GM08714 (cell line): ENCODE data around the gene TPCN2.

Experiments used
- H3K4me3 ChIP-seq: fragments of 200-500 bp; sonication (Bioruptor generic); 2 replicates; pipeline ENCODE4 v1.5.1; 2014; ENCODE audit warnings: mild to moderate bottlenecking, low read length, inconsistent platforms
- ZNF274 ChIP-seq: IDR thresholded peaks from 2 replicates; pipeline ENCODE4 v1.6.1; 2012; ENCODE audit warnings: mild to moderate bottlenecking, low read depth, low read length

The TPCN2 gene

GRCh38 chr11:69078930-69079605 lies 30.3 kb downstream of the TPCN2 start:
- TF ChIP-seq ZNF274 = no peak
- no peak overlapping the region for H3K4me3 ChIP-seq

- no peak overlapping the region for H3K4me3 ChIP-seq
- TF ChIP-seq ZNF274 = no peak
Measured at GRCh38 chr11:69079661-69080256, 31.0 kb downstream of the TPCN2 start.

GRCh38 chr11:69080257-69080995 lies 31.7 kb downstream of the TPCN2 start:
- TF ChIP-seq ZNF274 = no peak
- no peak overlapping the region for H3K4me3 ChIP-seq

DNA sequence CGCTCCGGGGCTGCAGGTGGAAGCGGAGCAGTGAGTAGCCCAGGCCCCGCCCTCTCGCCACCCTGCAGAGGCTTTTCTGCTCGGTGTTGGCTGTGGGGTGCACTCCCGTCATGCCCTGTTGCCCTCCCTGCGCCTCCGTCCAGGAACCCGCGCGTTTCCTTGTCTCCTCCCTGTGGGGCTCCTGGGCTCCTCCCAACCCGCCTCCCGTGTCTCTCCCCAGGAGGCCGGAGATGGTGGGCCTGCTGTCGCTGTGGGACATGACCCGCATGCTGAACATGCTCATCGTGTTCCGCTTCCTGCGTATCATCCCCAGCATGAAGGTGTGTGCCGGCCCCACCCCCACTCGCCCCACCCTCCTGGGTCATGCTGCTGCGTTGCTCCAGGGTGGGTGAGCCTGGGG lies 32.4 kb downstream of the TPCN2 start:
- TF ChIP-seq ZNF274 = no peak
- no peak overlapping the region for H3K4me3 ChIP-seq

DNA sequence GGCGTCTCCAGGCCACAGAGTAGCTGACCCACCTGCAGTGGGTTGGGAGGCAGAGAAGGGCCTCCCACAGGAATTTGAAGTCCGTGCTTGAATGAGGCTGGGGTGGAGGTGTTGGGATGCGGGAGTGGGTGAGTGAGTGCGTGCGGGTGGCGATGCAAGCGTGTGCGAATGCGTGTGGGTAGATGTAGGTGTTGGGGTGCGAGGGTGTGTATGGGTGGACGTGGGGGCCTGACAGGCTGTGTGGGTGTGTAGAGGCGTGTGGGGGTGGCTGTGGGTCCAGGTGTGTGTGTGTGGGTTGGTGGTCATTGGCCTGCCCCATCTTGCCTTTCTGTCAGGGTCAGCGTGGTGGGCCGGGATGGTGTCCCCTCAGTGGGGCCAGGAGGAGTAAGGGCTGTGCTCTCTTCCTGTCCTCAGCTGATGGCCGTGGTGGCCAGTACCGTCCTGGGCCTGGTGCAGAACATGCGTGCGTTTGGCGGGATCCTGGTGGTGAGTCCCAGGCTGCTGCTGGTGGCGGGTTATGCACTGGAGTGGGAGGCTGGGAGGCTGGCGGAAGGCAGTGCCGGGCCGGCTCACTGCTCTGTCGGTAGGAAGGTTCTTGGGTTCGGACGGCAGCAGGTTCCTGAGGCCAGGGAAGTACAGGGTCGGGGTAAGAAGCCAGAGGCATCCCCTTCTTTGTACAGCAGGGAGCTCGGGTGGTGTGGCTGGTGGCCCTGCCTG lies 35.0 kb downstream of the TPCN2 start:
- TF ChIP-seq ZNF274 = no peak

DNA sequence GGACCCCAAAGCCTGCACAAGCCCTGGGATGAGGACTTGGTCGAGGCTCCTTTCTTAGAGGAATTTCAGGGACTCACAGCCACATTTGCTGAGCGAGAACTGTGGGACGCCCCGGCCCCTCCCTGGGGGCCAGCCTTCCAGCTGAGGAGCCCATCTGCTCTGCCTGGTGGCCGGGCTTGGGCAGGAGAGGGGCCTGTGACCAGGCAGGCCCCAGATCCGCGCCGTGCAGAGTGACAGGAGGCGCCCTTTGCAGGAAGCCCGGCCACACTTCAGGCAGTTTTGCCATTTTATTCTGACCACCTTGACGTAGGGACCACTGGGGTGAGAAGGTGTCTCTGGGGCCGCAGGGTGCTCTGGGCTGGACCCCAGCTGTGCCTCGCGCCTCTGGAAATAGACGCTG lies 35.6 kb downstream of the TPCN2 start:
- TF ChIP-seq ZNF274 = no peak
- H3K4me3 ChIP-seq = no peak overlapping the region

More for the DNA sequence above, 35.0 kb downstream of the TPCN2 start:
- H3K4me3 ChIP-seq = no peak overlapping the region

- no peak overlapping the region for H3K4me3 ChIP-seq
- no peak for TF ChIP-seq ZNF274
Measured at GRCh38 chr11:69085490-69086095, 36.9 kb downstream of the TPCN2 start.

GRCh38 chr11:69086152-69087132 lies 37.7 kb downstream of the TPCN2 start:
- TF ChIP-seq ZNF274 = no peak
- H3K4me3 ChIP-seq = no peak overlapping the region

GRCh38 chr11:69087133-69087524 lies 38.4 kb downstream of the TPCN2 start:
- no peak for TF ChIP-seq ZNF274
- no peak overlapping the region for H3K4me3 ChIP-seq

GRCh38 chr11:69087811-69088210 lies 39.1 kb downstream of the TPCN2 start:
- no peak for TF ChIP-seq ZNF274
- H3K4me3 ChIP-seq = no peak overlapping the region

GRCh38 chr11:69088676-69089146 lies 40.0 kb downstream of the TPCN2 start:
- no peak for TF ChIP-seq ZNF274
- no peak overlapping the region for H3K4me3 ChIP-seq

DNA sequence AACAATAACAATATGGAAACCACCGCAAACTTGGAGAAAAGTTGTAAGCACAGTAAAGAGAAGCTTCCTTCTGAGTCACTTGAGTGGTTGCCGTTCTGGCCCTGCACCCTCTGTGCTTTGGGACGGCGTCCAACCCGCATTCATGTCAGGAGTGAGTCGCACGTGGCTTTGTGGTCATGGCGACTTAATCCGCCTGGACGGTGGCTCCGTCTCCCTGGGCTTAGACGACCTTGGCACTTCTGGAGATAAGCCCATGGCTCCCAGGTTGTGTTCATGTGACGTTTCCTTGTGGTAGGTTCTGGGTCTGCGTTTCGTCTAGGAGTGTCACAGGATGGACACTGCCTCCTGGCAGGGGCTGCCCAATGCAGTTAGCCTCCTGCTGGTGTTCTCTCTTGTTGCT lies 40.5 kb downstream of the TPCN2 start:
- TF ChIP-seq ZNF274 = no peak
- H3K4me3 ChIP-seq = no peak overlapping the region

DNA sequence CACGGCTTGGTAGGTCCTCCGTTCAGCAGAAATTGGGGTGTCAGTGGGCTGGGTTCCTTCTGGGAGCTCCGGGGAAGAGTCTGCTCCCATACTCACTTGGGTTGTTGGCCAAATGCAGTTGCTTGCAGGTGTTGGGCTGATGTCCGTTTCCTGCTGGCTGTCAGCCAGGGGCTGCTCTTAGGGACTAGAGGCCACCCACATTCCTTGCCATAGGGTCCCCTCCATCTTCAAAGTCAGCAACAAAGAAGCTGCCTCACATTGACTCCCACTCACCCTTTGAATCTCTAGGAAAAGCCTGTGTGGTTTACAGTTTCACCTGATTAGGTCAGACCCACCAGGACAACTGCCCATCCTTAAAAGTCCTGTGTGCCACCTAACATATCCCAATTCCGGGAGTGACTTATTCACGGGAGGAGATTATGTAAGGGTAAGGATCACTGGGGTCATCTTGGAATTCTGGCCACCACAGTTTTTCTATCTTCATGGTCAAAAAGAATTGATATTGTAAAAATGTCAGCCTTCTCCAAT lies 43.0 kb downstream of the TPCN2 start:
- TF ChIP-seq ZNF274 = no peak
- no peak overlapping the region for H3K4me3 ChIP-seq
